ENCODE measurements around the gene SEMA4G. TPM values are rescaled to one million over a fixed set of nuclear protein-coding genes. Genes with fewer than 3 reads are reported as not detected.

SEMA4G gene
- total RNA-seq, 4 donors from 2014 or later, result 16.5 to 233 (median 185) TPM

GRCh38 chr10:101008823-101009423, 39.6 kb downstream of the SEMA4G start:
- no peak for TF ChIP-seq CTCF (IDR thresholded peaks at IDR 0.05)
- TF ChIP-seq POLR2A (IDR thresholded peaks at IDR 0.05), result no peak
- Histone ChIP-seq H3K27ac (peak overlapping the region in 1 of 4 donors; percentile 51), H3K9me3 (no peaks in the 10 kb centered on the region), H3K27me3 (no peaks in the 10 kb centered on the region), H3K4me3 (no peak overlapping the region), H3K36me3 (peaks cover 0 to 29% (median 0%) of the 10 kb centered on the region in 3 donors), H3K4me1 (peaks cover 0 to 34% (median 3%) of the 10 kb centered on the region in 4 donors)
- DNase-seq, result no peak

- Histone ChIP-seq H3K27ac (no peak overlapping the region), H3K4me1 (peaks cover 0 to 34% (median 3%) of the 10 kb centered on the region in 4 donors)
- no peak for DNase-seq
Observed at GRCh38 chr10:101010329-101010728, 41.0 kb downstream of the SEMA4G start.

GRCh38 chr10:101011517-101012423, 42.5 kb downstream of the SEMA4G start:
- Histone ChIP-seq H3K9me3 (no peaks in the 10 kb centered on the region), H3K27me3 (no peaks in the 10 kb centered on the region), H3K4me1 (peaks cover 0 to 32% (median 3%) of the 10 kb centered on the region in 4 donors), H3K4me3 (no peak overlapping the region), H3K27ac (no peak overlapping the region), H3K36me3 (peaks cover 0 to 6% (median 0%) of the 10 kb centered on the region in 3 donors)
- DNase-seq, result no peak
- TF ChIP-seq POLR2A (IDR thresholded peaks at IDR 0.05) (no peak), CTCF (IDR thresholded peaks at IDR 0.05) (peak in 2 of 6 experiments; percentile 9 to 18)

More at GRCh38 chr10:101010329-101010728, 41.0 kb downstream of the SEMA4G start:
- Histone ChIP-seq H3K9me3 (no peaks in the 10 kb centered on the region), H3K4me3 (no peak overlapping the region), H3K27me3 (no peaks in the 10 kb centered on the region), H3K36me3 (peaks cover 0 to 20% (median 0%) of the 10 kb centered on the region in 3 donors)
- TF ChIP-seq CTCF (IDR thresholded peaks at IDR 0.05) (no peak), POLR2A (IDR thresholded peaks at IDR 0.05) (no peak)

DNA sequence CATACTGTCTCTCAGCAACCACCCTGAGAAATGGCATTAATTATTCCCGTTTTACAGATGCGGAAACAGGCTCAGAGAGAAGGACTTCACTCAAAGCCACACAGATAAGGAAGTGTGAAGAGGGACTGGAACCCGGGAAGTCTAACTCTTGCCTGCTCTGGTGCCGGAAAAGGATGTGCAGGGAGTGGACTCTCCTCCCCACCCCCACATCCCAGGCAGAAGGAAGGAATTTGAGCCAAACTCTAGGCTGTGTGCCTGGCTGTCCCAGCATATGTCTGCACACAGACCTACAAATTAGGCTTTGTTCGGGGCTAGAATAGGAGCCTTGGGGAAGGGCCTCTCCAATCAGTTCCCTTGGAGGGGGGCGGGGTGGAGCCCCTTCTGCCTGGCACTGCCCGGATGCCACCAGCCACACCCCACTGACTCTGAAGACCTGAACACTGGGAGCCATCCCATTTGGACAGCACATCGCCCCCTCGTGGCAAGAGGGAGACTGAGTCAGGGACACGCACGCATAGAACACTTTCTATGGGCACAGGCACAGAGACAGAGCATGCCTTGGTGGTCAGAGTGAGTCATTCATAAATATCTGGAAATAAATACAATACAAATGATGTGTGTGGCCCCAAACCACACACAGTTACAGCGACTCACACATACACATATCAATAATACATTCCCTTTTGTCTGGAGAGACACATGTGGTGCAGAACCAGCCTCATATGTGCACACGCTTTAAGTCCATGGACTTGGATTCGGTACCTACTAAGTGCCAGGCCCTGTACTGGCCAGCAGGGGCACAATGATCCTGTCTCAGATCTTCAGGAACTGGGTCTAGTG, 43.4 kb downstream of the SEMA4G start:
- Histone ChIP-seq H3K27ac (peak overlapping the region in 2 of 4 donors; percentile 10 to 55), H3K9me3 (no peaks in the 10 kb centered on the region)
- DNase-seq, result peak; percentile 80 to 95 (median 86)

More for the DNA sequence above, 43.4 kb downstream of the SEMA4G start:
- Histone ChIP-seq H3K4me1 (peaks cover 0 to 25% (median 3%) of the 10 kb centered on the region in 4 donors), H3K27me3 (no peaks in the 10 kb centered on the region), H3K4me3 (no peak overlapping the region), H3K36me3 (no peaks in the 10 kb centered on the region)
- TF ChIP-seq POLR2A (IDR thresholded peaks at IDR 0.05) (no peak), CTCF (IDR thresholded peaks at IDR 0.05) (peak; percentile 72 to 94 (median 91))
